ENCODE results near the gene SENP7.
"Not testable (repeated sequence)": the region's sequence is repeated elsewhere in the genome, so short reads cannot be mapped to it uniquely, and the experiment has no call there.

SENP7 gene

DNA sequence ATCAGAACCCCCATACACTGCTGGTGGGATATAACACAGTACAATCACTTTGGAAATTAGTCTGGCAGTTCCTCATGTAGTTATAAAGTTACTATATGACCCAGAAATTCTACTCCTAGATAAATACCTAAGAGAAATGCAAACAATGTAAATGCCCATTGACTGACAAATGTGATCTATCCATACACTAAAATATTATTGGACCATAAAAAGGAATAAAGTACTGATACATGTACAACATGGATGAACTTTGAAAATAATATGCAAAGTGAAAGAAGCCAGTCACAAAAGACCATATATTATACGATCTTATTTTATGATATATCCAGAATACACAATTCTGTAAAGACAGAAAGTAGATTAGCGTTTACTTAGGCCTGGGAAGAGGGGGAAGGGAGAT, 200.5 kb downstream of the SENP7 start:
- TF ChIP-seq, protein P1, sequence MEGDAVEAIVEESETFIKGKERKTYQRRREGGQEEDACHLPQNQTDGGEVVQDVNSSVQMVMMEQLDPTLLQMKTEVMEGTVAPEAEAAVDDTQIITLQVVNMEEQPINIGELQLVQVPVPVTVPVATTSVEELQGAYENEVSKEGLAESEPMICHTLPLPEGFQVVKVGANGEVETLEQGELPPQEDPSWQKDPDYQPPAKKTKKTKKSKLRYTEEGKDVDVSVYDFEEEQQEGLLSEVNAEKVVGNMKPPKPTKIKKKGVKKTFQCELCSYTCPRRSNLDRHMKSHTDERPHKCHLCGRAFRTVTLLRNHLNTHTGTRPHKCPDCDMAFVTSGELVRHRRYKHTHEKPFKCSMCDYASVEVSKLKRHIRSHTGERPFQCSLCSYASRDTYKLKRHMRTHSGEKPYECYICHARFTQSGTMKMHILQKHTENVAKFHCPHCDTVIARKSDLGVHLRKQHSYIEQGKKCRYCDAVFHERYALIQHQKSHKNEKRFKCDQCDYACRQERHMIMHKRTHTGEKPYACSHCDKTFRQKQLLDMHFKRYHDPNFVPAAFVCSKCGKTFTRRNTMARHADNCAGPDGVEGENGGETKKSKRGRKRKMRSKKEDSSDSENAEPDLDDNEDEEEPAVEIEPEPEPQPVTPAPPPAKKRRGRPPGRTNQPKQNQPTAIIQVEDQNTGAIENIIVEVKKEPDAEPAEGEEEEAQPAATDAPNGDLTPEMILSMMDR (IDR thresholded peaks at IDR 0.05; ENCODE audit: control insufficient read depth, insufficient read depth, low read depth, low read length, missing control alignments), result no peak
- no peak overlapping the region for H3K4me3 ChIP-seq (ENCODE audit: control insufficient read depth, low read depth, low read length)

DNA sequence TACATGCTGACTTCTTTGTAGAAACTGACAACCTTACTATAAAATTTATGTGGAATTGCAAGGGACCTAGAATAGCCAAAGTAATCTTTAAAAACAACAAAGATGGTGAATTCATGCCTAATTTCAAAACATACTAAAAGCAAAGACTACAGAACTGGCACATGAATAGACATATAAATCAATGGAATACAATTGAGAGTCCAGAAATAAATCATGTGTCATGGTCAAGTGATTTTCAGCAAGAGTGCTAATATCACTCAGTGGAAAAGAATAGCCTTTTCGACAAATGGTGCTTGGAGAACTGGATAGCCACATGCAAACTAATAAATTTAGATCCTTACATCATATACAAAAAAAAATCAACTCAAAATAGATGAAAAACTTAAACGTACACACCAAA, 201.3 kb downstream of the SENP7 start:
- TF ChIP-seq, protein P1 (IDR thresholded peaks at IDR 0.05; ENCODE audit: control insufficient read depth, insufficient read depth, low read depth, low read length, missing control alignments), result no peak
- H3K4me3 ChIP-seq (ENCODE audit: control insufficient read depth, low read depth, low read length), result no peak overlapping the region
- no peak for DNase-seq (ENCODE audit: low read depth)

More for the DNA sequence above, 200.5 kb downstream of the SENP7 start:
- no peak for DNase-seq (ENCODE audit: low read depth)

DNA sequence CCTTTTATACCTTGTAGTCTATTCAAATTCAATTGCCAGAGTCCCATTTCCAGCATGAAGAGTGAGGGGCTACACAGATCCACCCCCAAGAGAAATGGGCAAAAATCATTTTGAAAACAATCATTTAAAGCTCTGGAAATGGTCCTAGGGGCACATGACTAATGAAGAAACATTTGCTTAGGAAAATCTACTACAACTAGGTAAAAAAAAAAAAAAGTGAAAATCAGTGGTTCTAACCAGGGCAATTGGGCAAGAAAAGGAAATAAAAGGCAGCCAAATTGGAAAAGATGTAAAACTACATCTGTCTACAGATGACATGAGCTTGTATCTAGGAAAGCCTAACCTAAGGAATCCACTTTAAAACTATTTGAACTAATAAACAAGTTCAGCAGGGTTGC, 202.0 kb downstream of the SENP7 start:
- DNase-seq (ENCODE audit: low read depth), result no peak
- H3K4me3 ChIP-seq (ENCODE audit: control insufficient read depth, low read depth, low read length), result no peak overlapping the region
- TF ChIP-seq, protein P1 (IDR thresholded peaks at IDR 0.05; ENCODE audit: control insufficient read depth, insufficient read depth, low read depth, low read length, missing control alignments), result no peak

DNA sequence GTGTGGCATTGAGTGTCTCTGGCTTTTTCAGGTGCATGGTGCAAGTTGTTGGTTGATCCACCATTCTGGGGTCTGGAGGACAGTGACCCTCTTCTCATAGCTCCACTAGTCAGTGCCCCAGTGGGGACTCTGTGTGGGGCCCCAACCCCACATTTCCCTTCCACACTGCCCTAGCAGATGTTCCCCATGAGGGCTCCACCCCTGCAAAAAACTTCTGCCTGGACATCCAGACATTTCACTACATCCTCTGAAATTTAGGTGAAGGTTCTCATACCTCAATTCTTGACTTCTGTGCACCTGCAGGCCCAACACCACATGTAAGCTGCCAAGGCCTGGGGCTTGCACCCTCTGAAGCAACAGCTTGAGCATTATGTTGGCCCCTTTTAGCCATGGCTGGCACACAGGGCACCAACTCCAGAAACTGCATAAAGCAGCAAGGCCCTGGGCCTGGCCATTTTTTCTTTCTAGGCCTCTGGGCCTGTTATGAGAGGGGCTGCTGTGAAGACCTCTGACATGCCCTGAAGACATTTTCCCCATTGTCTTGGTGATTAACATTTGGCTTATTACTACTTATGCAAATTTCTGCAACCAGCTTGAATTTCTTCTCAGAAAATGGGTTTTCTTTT, 204.8 kb downstream of the SENP7 start:
- not testable (repeated sequence) for DNase-seq (ENCODE audit: low read depth)

DNA sequence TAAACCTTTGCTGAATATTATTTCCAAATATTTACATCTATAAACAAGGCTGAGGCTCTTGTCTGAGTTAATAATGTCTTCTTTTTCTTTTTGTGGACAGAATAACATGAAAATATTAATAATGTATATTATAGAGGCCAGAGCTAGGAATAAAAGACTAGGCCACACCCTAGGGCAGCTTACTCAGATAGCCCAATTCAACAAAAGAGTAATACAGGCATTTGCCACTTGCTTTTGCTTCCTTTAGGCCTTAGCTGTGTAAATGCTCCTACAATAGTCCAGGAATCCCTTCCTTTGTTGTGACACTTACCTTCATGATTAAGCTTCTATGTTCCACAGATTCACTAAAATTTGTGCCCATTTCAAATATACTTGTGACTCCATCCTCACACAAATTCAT, 209.2 kb downstream of the SENP7 start:
- TF ChIP-seq, protein P1 (IDR thresholded peaks at IDR 0.05; ENCODE audit: control insufficient read depth, insufficient read depth, low read depth, low read length, missing control alignments), result no peak
- no peak overlapping the region for H3K4me3 ChIP-seq (ENCODE audit: control insufficient read depth, low read depth, low read length)

More for the DNA sequence above, 204.8 kb downstream of the SENP7 start:
- not testable (repeated sequence) for H3K4me3 ChIP-seq (ENCODE audit: control insufficient read depth, low read depth, low read length)

DNA sequence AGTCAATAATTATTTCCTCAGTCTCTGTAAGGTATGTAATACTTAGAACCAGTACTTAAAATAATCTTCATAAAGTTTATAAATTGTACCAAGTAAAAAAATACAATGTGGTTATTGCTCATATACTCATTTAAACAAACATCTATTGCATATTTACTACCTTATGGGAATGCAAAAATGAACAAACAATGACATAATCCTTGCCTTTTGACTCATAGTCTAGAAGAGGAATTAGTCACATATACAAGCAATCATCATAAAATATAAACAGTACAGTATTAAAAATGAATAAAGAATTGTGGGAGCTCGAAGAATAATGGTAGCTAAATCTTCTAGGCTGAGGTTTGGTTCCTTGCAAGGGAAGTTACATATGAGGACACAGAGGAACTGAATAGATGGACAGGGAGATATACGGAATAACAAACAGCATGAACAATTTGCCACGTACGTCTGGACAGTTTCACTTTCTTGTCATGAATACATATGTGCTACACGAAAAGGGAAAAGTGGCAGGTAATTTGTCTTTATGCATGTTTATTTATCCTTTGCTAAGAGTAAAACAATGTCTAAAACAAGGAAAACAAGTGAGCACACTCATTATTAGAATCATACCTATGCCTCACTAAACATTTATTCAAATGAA, 209.8 kb downstream of the SENP7 start:
- TF ChIP-seq, protein P1 (IDR thresholded peaks at IDR 0.05; ENCODE audit: control insufficient read depth, insufficient read depth, low read depth, low read length, missing control alignments), result no peak
- no peak overlapping the region for H3K4me3 ChIP-seq (ENCODE audit: control insufficient read depth, low read depth, low read length)
- no peak for DNase-seq (ENCODE audit: low read depth)

More for the DNA sequence above, 209.2 kb downstream of the SENP7 start:
- no peak for DNase-seq (ENCODE audit: low read depth)

DNA sequence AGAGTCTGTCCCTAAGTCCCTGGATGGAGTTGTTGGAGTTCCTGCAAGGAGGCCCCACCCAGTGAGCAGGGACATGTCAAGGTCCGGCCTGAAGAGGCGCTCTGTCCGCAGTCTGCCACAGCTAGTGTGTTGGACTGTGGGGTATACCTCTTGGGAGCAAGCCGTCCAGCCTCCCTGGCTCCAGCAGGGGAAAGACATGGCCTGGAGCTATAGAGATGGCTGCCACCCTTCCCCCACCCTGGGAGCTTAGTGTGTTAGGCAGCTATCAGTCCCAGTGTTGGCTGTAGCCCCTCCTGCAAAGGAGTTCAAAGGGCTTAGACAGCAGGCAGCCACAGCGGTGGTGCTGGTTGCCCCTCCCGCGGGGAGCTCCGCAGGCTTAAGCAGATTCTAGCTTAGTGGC, 212.9 kb downstream of the SENP7 start:
- DNase-seq (ENCODE audit: low read depth), result no peak
- TF ChIP-seq, protein P1 (IDR thresholded peaks at IDR 0.05; ENCODE audit: control insufficient read depth, insufficient read depth, low read depth, low read length, missing control alignments), result no peak
- no peak overlapping the region for H3K4me3 ChIP-seq (ENCODE audit: control insufficient read depth, low read depth, low read length)
